ENCODE results near the gene HACD4. TPM values are rescaled to one million over a fixed set of nuclear protein-coding genes. Genes with fewer than 3 reads are reported as not detected.

HACD4 gene
- total RNA-seq, 1 donor from 2014 or later: 0.79 TPM

GRCh38 chr9:20988671-20989315 lies 42.6 kb downstream of the HACD4 start:
- peak; percentile 83 for DNase-seq (ENCODE audit: low read depth)
- H3K27me3 ChIP-seq (ENCODE audit: control insufficient read depth, insufficient read depth, low read length): no peaks in the 10 kb centered on the region
- no peak for FAIRE-seq
- peaks cover 5% of the 10 kb centered on the region for H3K36me3 ChIP-seq (ENCODE audit: control insufficient read depth, insufficient read depth, low read length)
- TF ChIP-seq CTCF (IDR thresholded peaks at IDR 0.05; ENCODE audit: insufficient read depth, low read length, severe bottlenecking): no peak
- H3K4me3 ChIP-seq (ENCODE audit: low read depth, low read length): no peak overlapping the region

- Histone ChIP-seq H3K27me3 (ENCODE audit: control insufficient read depth, insufficient read depth, low read length) (no peaks in the 10 kb centered on the region), H3K4me3 (ENCODE audit: low read depth, low read length) (no peak overlapping the region), H3K36me3 (ENCODE audit: control insufficient read depth, insufficient read depth, low read length) (peaks cover 5% of the 10 kb centered on the region)
- no peak for TF ChIP-seq CTCF (IDR thresholded peaks at IDR 0.05; ENCODE audit: insufficient read depth, low read length, severe bottlenecking)
- FAIRE-seq (no peak), DNase-seq (ENCODE audit: low read depth) (no peak)
Measured at GRCh38 chr9:20988061-20988460, 43.4 kb downstream of the HACD4 start.

GRCh38 chr9:20987521-20987920 lies 43.9 kb downstream of the HACD4 start:
- peaks cover 5% of the 10 kb centered on the region for H3K36me3 ChIP-seq (ENCODE audit: control insufficient read depth, insufficient read depth, low read length)
- DNase-seq (ENCODE audit: low read depth): no peak
- H3K27me3 ChIP-seq (ENCODE audit: control insufficient read depth, insufficient read depth, low read length): no peaks in the 10 kb centered on the region
- no peak for TF ChIP-seq CTCF (IDR thresholded peaks at IDR 0.05; ENCODE audit: insufficient read depth, low read length, severe bottlenecking)
- no peak for FAIRE-seq
- H3K4me3 ChIP-seq (ENCODE audit: low read depth, low read length): no peak overlapping the region

GRCh38 chr9:20985851-20986600 lies 45.4 kb downstream of the HACD4 start:
- Histone ChIP-seq H3K27me3 (ENCODE audit: control insufficient read depth, insufficient read depth, low read length) (no peaks in the 10 kb centered on the region), H3K36me3 (ENCODE audit: control insufficient read depth, insufficient read depth, low read length) (peaks cover 5% of the 10 kb centered on the region), H3K4me3 (ENCODE audit: low read depth, low read length) (no peak overlapping the region)
- DNase-seq (ENCODE audit: low read depth): peak; percentile 28
- FAIRE-seq: no peak
- TF ChIP-seq CTCF (IDR thresholded peaks at IDR 0.05; ENCODE audit: insufficient read depth, low read length, severe bottlenecking): no peak

- no peak for DNase-seq (ENCODE audit: low read depth)
- no peak for TF ChIP-seq CTCF (IDR thresholded peaks at IDR 0.05; ENCODE audit: insufficient read depth, low read length, severe bottlenecking)
- no peak for FAIRE-seq
- Histone ChIP-seq H3K4me3 (ENCODE audit: low read depth, low read length) (no peak overlapping the region), H3K27me3 (ENCODE audit: control insufficient read depth, insufficient read depth, low read length) (no peaks in the 10 kb centered on the region), H3K36me3 (ENCODE audit: control insufficient read depth, insufficient read depth, low read length) (no peaks in the 10 kb centered on the region)
Measured at GRCh38 chr9:20984506-20984905, 46.9 kb downstream of the HACD4 start.

All from bronchial epithelial cell (primary cell).